Neutrophil (primary cell): ENCODE data around the gene LSM10.

Source experiments
- H3K27ac ChIP-seq: fragments of 200-600 bp; sonication (generic); 2 replicates; pipeline ENCODE4 v1.5.1; 2016; ENCODE audit warnings: mild to moderate bottlenecking, moderate library complexity
- H3K27me3 ChIP-seq: fragments of 200-600 bp; sonication (generic); 2 replicates; pipeline ENCODE4 v1.6.0; 2016; ENCODE audit warnings: mild to moderate bottlenecking
- H3K36me3 ChIP-seq: fragments of 200-600 bp; sonication (generic); 2 replicates; pipeline ENCODE4 v1.5.1; 2017
- H3K4me1 ChIP-seq, 2 experiments: fragments of 200-600 bp in 1 of 2; sonication (generic) in 1 of 2; 1 replicate in 1 of 2; 2 replicates in 1 of 2; pipeline versions ENCODE4 v1.5.1 to v1.6.1; 2013 to 2016; ENCODE audit warnings: low read depth in 1 of 2, low read length in 1 of 2, mild to moderate bottlenecking in 1 of 2, moderate library complexity in 1 of 2; ENCODE audit not compliant: control insufficient read depth in 1 of 2, insufficient read depth in 1 of 2
- H3K4me3 ChIP-seq, 2 experiments: fragments of 200-600 bp in 1 of 2; sonication (generic) in 1 of 2; 1 replicate in 1 of 2; 2 replicates in 1 of 2; pipeline ENCODE4 v1.5.1; 2013 to 2016; ENCODE audit warnings: low read depth in 1 of 2, low read length in 1 of 2, mild to moderate bottlenecking in 1 of 2, moderate library complexity in 1 of 2
- H3K9me3 ChIP-seq: fragments of 200-600 bp; sonication (generic); 2 replicates; pipeline ENCODE4 v1.5.1; 2016
- CTCF ChIP-seq: fragments of 200-600 bp; sonication (generic); IDR thresholded peaks from 2 replicates; pipeline ENCODE4 v1.5.1; 2016; ENCODE audit warnings: antibody characterized with exemption

LSM10 gene

GRCh38 chr1:36354486-36354885 lies 43.2 kb downstream of the LSM10 start:
- H3K4me3 ChIP-seq: no peak overlapping the region
- H3K4me1 ChIP-seq: peaks cover 43 to 49% of the 10 kb centered on the region in 2 experiments
- H3K36me3 ChIP-seq: peaks cover 96% of the 10 kb centered on the region
- no peak for TF ChIP-seq CTCF
- no peaks in the 10 kb centered on the region for H3K27me3 ChIP-seq
- no peaks in the 10 kb centered on the region for H3K9me3 ChIP-seq
- peak overlapping the region; percentile 70 for H3K27ac ChIP-seq

- no peaks in the 10 kb centered on the region for H3K9me3 ChIP-seq
- H3K4me1 ChIP-seq: peaks cover 43 to 49% of the 10 kb centered on the region in 2 experiments
- H3K27ac ChIP-seq: peak overlapping the region; percentile 99
- H3K4me3 ChIP-seq: no peak overlapping the region
- no peak for TF ChIP-seq CTCF
- H3K36me3 ChIP-seq: peaks cover 92% of the 10 kb centered on the region
- no peaks in the 10 kb centered on the region for H3K27me3 ChIP-seq
Measured at GRCh38 chr1:36352910-36353878, 44.5 kb downstream of the LSM10 start.

- peaks cover 92% of the 10 kb centered on the region for H3K36me3 ChIP-seq
- H3K4me3 ChIP-seq: no peak overlapping the region
Measured at GRCh38 chr1:36352125-36352909, 45.4 kb downstream of the LSM10 start.

DNA sequence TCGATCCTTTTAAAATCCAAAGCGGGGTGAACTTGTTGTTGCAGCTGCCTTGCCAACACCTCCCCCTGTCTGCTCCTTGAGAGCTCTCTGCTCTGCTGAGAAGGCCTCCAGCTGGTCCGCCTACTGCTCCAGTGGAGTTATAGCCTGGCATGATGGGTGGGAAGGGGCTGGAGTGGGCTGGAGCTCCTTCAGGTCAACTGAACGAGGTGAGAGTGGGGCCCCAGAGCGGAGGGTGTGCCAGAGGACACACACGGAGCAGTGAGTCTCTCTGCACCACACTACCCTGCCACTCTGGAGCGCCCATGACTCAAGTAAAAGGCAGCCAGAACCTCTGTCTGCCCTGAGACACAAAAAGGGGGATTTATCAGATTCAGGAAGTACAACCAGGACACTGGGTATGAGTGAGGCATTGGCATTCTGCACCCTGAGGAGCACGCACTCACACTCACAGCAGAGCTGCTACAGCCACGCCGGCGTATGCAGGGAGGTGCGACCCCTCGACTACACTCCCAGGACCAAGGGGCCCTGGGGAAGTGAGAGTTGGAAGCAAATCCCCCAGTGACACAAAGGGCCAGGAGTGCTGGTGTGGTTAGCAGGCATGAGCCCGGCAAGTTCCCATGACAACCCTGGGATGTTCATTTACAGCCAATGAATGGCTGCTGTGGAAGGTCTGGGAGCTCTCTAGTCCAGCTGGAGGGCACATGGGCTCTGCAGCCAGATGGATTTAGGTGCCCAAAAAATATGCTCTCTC lies 46.3 kb downstream of the LSM10 start:
- peaks cover 47 to 51% of the 10 kb centered on the region in 2 experiments for H3K4me1 ChIP-seq
- no peak for TF ChIP-seq CTCF
- no peaks in the 10 kb centered on the region for H3K9me3 ChIP-seq
- H3K27ac ChIP-seq: peak overlapping the region; percentile 99
- H3K27me3 ChIP-seq: no peaks in the 10 kb centered on the region
- H3K36me3 ChIP-seq: peaks cover 92% of the 10 kb centered on the region
- H3K4me3 ChIP-seq: peak overlapping the region; percentile 26 to 50

More at GRCh38 chr1:36352125-36352909, 45.4 kb downstream of the LSM10 start:
- Histone ChIP-seq H3K9me3 (no peaks in the 10 kb centered on the region), H3K27ac (peak overlapping the region; percentile 99), H3K27me3 (no peaks in the 10 kb centered on the region), H3K4me1 (peaks cover 44 to 51% of the 10 kb centered on the region in 2 experiments)
- no peak for TF ChIP-seq CTCF

- no peaks in the 10 kb centered on the region for H3K27me3 ChIP-seq
- no peak for TF ChIP-seq CTCF
- peaks cover 91% of the 10 kb centered on the region for H3K36me3 ChIP-seq
- H3K4me1 ChIP-seq: peaks cover 47 to 51% of the 10 kb centered on the region in 2 experiments
- H3K27ac ChIP-seq: peak overlapping the region; percentile 99
- peak overlapping the region; percentile 26 to 50 for H3K4me3 ChIP-seq
- no peaks in the 10 kb centered on the region for H3K9me3 ChIP-seq
Measured at GRCh38 chr1:36350659-36351226, 47.0 kb downstream of the LSM10 start.
